Fibroblast of the aortic adventitia (primary cell): ENCODE measurements around the gene BTBD8. TPM values are rescaled to one million over a fixed set of nuclear protein-coding genes. Genes with fewer than 3 reads are reported as not detected.

Source experiments
- DNase-seq: peaks from one replicate; pipeline ENCODE4 v3.0.0-alpha.2; 2010; ENCODE audit warnings: low read depth
- H3K4me3 ChIP-seq: 2 replicates; pipeline ENCODE4 v1.5.1; 2011; ENCODE audit warnings: low read depth, mild to moderate bottlenecking, control low read depth, low read length, moderate library complexity
- total RNA-seq: library from RNA; depleted of rRNA; stranded (reverse); fragments of >200 nt; gene quantifications from 2 replicates; pipeline ENCODE4 v1.2.3, GENCODE V29; 2012; ENCODE audit warnings: low replicate concordance
- TF ChIP-seq, protein P1 (sequence below): IDR thresholded peaks from 2 replicates; pipeline ENCODE4 v1.5.1; 2011; ENCODE audit warnings: mild to moderate bottlenecking, low read length, control low read depth, inconsistent platforms; ENCODE audit not compliant: insufficient read depth

The BTBD8 gene
- total RNA-seq, 1 donor: 5.2 TPM

DNA sequence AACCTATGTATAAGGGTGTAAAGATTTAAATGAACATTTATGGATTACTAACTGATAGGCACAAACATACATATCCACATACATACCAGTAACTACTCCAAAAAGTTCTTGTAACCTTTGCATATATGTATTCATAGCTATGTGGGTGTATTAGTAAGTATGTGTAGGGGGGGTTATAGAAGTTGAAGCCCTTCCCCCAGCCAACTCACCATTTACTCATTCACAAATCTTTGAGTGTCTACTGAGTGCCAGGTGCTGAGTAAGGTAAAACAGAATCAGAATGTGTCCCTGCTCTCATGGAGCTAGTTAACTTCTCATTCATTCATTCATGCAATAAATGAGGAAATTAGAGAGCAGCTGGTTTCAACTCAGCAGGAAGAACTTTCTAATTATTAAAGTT, 138.9 kb downstream of the BTBD8 start:
- H3K4me3 ChIP-seq: no peak overlapping the region
- DNase-seq: no peak
- TF ChIP-seq, protein P1, sequence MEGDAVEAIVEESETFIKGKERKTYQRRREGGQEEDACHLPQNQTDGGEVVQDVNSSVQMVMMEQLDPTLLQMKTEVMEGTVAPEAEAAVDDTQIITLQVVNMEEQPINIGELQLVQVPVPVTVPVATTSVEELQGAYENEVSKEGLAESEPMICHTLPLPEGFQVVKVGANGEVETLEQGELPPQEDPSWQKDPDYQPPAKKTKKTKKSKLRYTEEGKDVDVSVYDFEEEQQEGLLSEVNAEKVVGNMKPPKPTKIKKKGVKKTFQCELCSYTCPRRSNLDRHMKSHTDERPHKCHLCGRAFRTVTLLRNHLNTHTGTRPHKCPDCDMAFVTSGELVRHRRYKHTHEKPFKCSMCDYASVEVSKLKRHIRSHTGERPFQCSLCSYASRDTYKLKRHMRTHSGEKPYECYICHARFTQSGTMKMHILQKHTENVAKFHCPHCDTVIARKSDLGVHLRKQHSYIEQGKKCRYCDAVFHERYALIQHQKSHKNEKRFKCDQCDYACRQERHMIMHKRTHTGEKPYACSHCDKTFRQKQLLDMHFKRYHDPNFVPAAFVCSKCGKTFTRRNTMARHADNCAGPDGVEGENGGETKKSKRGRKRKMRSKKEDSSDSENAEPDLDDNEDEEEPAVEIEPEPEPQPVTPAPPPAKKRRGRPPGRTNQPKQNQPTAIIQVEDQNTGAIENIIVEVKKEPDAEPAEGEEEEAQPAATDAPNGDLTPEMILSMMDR: no peak

DNA sequence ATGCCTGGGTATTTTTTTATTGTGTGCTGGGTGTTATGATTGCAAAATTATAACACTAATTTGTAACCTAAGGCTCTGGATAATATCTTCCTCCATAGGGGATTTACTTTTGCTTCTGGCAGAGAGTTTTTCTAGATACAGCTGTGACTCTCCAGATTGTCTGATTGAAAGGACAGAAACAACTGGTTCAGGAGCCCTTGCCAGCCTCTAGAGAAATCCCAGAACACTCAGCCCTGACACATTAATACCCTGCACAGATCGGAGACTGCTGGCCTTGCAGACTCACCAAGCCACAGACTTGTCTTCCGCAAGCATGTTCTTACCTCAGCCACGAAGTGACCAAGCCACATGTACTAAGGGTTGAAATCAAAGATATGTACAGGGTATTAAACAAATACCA, 148.3 kb downstream of the BTBD8 start:
- DNase-seq: no peak
- TF ChIP-seq, protein P1: no peak
- H3K4me3 ChIP-seq: no peak overlapping the region

DNA sequence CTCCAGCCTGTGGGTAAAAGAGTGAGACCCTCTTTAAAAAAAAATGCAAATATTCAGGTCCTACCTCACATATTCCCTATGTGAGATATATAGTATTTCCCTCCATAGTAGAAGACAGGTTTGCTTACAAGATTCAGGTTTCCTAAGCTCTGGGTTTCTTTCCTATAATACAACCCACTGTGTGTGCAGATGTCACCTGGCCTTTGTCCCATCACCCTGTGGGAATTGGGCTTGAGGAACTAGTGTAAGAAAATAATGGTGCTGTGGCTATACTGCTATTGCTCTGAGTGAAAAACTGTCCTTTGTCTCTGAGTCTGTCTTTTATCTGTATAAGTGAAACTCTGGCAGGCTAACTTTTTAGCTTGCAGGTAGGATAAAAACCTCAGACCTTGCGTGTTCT, 150.6 kb downstream of the BTBD8 start:
- DNase-seq: no peak
- TF ChIP-seq, protein P1: no peak
- no peak overlapping the region for H3K4me3 ChIP-seq

Other genes starting within 250 kb of the BTBD8 start
- gene TGFBR3, start 194.2 kb upstream of the BTBD8 start, total RNA-seq: 37.2 and 118 TPM in 2 replicates
- gene BRDT, start 130.9 kb upstream of the BTBD8 start, total RNA-seq: not detected in 2 replicates
- gene EPHX4, start 50.4 kb upstream of the BTBD8 start, total RNA-seq: 0.45 TPM in 1 of 2 replicates, not detected in the other
- gene SETSIP, start 4.9 kb upstream of the BTBD8 start, total RNA-seq: not detected in 2 replicates
- gene C1orf146, start 137.6 kb downstream of the BTBD8 start, total RNA-seq: not detected in 2 replicates
- gene GLMN, start 218.6 kb downstream of the BTBD8 start, total RNA-seq: 3.8 and 18.0 TPM in 2 replicates
- 4.4 and 16.1 TPM in 2 replicates for gene RPAP2, start 218.7 kb downstream of the BTBD8 start, total RNA-seq